Skeletal muscle cell (primary cell): ENCODE results near the gene LLGL1.

ENCODE experiments used
- DNase-seq: peaks from one replicate; pipeline ENCODE4 v3.0.0-alpha.2; 2010; ENCODE audit warnings: low read depth
- H3K4me3 ChIP-seq: 2 replicates; pipeline ENCODE4 v1.5.1; 2011; ENCODE audit warnings: low read depth, mild to moderate bottlenecking, control low read depth, low read length, moderate library complexity

Gene LLGL1

DNA sequence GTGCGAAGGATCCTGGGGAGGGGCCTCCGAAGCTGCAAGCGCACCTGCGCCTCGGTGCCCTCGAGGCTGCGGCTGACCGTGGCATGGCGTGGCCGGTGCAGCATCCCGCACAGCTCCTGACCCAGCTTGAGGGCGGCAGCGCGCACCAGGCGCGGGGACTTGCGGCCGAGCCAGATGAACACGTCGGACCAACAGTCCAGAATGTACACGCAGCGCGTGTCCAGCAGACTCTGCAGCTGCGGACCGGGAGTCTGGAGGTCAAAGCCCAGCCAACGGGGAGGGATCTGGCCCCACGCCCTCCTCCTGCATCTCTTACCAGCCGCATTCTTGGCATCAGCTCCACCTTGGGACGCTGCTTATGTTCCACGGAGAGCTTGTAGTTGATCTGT is 22.2 kb downstream of the LLGL1 start:
- H3K4me3 ChIP-seq = no peak overlapping the region
- DNase-seq = no peak

DNA sequence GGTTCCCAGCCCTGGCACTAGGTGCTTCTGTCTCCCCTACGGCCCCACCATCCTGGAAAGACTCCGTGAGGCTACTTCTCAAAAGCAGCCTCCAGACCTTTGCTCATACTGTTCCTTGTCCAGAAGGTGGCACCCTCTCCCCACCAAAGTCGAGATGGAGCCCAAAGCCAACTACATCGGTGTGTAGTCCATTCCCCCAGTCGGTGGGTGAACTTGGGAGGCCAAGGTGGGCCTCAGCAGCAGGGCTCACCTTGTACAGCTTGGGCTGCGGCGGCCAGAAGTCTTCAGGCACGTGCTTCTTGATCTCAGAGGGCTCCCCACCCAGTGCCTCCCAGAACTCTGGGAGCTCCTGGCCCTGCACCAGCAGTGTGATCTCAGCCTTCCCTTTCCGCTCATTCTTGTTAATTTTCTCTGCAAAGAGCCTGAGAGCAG is 22.9 kb downstream of the LLGL1 start:
- DNase-seq = no peak
- H3K4me3 ChIP-seq = no peak overlapping the region

DNA sequence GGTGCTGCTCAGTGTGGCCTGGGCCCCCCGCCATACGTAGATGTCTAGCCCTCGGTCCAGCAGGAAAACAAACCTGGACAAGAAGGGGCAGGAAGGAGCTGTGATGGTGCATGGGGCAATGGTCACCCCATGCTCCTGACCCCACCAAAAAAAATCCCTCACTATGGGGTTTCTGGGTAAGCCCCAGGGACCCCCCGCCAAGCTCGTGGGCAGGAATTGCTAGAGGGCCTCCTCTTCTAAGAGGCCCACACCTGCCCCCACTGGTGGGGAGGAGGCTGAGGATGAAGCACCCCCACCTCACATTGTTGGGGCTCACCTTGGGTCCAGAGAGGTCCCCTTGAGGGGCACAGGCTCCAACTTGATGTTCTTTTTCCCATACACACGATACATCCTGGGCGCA is 23.4 kb downstream of the LLGL1 start:
- no peak for DNase-seq
- H3K4me3 ChIP-seq = no peak overlapping the region

DNA sequence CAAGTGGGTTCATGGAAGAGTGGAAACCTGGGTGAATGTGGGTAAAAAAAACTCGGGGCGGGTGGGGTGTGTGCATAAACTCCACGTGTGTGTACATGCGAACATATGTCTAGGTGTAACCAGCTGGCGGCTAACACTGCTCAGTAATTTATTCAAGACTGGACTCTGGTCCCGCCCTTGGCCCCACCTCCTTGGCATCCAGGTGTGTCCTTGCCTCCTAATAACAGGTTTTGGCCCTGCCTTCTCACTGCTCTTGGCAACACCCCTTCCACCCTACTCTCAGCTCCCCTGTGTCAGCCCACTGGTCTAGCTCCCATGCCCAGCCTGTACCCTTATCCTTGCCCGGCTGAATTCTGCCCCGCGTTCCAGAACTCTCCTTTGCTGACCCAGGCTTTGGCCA is 24.8 kb downstream of the LLGL1 start:
- no peak for DNase-seq
- H3K4me3 ChIP-seq = no peak overlapping the region

DNA sequence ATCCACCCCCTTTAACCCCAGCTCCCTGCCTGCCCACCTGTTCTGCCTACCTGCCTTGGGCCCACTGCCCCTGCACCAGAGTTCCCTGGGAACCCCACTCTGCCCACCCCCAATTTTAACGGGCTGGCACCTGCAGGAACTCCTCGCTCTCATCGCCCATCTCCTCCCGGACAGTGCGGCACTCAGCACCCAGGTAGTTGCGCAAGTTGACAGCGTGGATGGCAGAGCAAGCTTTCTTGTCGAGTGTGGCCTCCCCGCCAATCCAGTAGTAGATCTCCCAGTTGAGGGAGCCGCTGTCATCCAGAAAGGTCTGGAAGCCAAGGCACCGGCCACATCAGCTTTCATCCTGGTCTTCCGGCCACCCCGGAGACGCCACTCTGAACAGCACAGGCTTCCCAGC is 25.3 kb downstream of the LLGL1 start:
- no peak overlapping the region for H3K4me3 ChIP-seq
- DNase-seq = no peak

DNA sequence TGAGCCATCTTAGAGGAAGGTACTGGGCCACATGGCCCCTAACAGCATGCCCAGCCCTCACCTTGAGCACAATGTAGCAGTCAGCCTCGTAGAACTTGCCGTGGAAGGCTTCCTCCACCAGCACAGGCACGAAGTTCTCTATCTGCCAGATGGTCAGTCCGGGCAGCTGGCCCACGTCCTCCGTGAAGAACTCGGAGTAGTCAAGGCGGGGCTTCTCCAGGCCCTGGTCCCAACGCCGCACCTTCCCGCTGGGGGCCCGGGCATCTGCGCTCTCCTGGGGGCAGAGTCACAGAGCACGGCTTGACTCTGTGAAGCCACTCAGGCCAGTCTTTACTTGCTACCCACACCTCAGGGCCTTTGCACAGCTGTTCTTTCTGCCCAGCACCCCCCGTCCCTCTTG is 25.8 kb downstream of the LLGL1 start:
- no peak overlapping the region for H3K4me3 ChIP-seq
- DNase-seq = no peak

DNA sequence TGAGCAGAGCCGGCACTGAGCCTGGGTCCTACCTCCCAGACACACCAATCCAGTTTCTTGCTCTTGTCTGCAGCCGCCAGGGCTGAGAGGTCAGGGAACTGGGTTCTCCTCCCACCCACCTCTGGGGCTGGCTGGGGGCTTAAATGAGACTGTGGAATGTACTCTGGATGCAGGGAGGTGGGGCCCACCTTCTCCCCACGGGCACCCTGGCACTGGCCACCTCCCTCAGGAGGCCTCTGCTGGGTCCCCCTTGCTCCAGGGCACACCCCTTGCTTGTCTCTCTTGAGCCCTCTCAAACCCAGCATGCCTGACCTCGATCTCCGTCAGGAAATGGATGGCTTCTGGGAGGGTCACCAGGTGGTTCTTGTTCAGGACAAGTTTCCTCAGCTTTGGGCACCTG is 26.7 kb downstream of the LLGL1 start:
- no peak for DNase-seq

DNA sequence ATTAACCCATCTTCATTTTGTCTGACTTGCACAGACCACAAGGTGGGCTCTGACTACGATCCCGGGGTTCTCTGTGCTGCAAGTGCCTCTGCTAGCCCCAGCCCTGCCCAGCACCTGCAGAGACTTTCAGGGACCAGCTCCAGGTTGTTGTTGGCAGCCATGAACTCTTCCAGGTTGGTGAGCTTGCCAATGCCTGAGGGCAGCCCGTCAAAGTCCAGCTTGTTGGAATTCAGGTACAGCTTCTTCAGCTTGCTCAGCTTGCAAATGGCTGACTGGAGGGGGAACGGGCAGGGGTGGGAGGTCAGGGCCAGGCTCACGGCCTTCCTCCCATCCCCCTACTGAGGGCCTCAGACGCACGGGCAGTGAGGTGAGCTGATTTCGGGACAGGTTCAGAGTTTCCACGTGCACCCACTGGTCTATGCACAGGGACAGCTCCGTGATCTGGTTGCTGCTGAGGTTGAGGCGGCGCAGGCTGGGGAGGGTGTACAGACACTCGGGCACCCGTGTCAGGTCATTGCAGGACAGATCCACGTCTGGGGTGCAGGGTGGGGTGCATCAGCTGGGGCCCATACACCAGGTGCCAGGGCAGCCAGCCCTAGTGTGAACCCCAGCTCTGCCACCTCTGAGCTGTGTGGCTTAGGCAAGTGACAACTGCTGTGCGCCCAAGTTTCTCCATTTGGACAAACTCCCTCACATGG is 27.9 kb downstream of the LLGL1 start:
- no peak overlapping the region for H3K4me3 ChIP-seq
- no peak for DNase-seq

More for the DNA sequence above, 26.7 kb downstream of the LLGL1 start:
- no peak overlapping the region for H3K4me3 ChIP-seq

DNA sequence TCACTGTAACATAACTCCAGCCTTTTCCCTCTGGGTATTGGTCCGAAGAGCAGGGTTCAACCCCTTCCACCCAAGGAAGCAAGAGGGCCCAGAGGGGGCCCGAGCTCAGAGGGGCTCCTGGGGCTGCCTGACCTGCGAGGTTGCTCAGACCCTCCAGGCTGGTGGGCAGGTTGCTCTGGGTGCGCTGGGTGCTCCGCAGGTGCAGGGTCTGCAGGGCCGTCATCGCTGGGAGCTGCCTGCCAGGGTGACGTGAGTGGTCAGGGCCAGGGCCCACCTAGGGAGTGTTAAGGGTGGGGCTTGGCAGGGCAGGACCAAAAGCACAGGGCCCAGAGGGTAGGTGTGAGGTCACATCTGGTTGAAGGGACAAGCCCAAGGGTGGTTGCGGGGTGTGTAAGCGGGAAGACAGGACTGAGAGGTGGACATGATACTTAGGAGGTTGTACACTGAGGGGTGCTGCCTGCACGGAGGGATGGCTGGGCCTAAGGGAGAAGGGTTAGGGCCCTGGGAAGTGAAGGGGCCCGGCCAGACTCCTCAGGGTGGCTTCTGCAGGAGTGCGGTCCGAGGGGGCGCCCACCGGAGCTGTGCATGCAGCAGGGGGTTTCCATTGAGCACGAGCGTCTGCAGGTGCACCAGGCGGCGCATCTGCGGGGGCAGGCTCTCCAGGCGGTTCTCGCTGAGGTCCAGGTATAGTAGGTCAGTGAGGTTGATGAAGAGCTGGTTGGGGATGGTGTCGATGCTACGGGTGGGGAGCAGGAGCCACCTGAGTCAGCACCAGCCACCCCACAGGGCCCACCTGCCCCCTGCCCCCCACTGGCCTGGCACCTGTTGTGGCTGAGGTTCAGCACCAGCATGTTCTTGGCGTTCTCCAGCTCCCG is 28.7 kb downstream of the LLGL1 start:
- DNase-seq = no peak
- no peak overlapping the region for H3K4me3 ChIP-seq

DNA sequence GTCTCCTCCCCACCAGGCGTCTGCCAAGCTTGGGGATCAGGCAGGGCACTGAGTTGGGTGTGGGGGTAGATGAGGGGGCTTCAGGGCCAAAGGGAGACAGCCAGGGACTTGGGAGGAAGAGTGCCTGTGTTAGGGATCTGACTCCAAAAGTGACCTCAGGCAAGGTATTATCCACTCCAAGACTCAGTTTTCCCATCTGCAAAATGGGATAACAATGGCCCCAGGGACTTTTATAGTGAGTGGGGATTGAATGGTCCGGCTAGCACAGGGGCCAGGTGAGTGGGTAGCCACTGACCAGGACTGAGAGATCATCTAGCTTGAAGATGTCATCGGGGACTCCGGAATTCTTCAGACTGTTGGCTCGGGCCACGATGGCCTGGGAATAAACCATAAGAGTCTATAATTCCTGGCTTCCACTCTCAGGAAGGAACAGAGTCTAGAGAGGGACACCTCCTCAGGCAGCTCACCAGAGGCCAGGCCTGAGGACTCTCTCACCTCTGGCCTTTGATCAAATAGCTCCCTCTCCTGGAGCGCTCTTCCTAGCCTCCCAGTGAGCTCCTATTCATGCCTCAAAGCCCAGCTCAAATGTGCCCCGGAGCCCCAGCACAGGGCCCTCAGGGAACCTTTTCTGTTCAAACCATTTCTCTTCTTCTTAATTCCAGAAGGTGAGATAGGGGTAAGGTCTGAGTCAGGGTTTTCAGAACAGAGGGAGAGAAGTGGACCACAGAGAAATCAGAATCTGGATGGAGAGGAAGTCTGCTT is 29.6 kb downstream of the LLGL1 start:
- no peak overlapping the region for H3K4me3 ChIP-seq
- no peak for DNase-seq

DNA sequence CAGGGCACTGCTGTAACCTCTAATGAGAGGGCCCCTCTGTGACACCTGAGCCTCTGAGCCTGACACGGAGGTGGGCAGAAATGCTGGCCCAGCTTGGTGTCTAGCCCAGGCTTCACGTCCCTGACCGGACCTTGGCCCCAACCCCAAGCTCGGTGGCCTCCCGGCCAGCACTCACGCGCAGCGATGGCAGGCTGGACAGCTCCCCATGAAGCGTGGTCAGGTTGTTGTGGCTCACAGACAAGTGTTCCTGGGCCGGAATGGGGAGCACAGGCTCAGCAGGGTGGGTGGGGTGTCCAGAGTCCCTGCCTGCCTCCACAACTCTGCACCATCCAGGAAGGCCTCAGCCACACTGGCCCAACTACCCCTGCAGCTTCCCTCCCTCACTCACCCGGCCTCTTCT is 30.9 kb downstream of the LLGL1 start:
- DNase-seq = no peak

DNA sequence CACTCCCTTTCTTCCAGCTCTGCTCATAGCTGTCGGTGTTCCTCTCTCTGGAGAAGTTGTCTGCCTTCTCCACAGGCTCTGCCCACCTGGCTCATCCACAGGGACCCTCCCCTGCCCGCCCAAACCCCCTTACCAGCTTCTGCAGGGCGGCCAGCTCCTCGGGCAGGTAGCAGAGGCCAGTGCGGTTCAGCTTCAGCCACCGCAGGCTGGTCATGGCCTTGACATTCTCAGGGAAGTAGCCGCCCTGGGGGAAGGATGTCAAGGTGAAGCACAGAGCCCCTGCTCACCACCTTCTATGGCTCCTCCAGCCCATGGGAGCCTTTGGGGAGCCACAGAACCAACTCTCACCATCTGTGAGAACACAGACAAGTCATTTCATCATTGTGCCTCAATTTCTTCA is 31.3 kb downstream of the LLGL1 start:
- no peak for DNase-seq
- H3K4me3 ChIP-seq = peak overlapping the region; percentile 93

More for the DNA sequence above, 30.9 kb downstream of the LLGL1 start:
- H3K4me3 ChIP-seq = no peak overlapping the region

DNA sequence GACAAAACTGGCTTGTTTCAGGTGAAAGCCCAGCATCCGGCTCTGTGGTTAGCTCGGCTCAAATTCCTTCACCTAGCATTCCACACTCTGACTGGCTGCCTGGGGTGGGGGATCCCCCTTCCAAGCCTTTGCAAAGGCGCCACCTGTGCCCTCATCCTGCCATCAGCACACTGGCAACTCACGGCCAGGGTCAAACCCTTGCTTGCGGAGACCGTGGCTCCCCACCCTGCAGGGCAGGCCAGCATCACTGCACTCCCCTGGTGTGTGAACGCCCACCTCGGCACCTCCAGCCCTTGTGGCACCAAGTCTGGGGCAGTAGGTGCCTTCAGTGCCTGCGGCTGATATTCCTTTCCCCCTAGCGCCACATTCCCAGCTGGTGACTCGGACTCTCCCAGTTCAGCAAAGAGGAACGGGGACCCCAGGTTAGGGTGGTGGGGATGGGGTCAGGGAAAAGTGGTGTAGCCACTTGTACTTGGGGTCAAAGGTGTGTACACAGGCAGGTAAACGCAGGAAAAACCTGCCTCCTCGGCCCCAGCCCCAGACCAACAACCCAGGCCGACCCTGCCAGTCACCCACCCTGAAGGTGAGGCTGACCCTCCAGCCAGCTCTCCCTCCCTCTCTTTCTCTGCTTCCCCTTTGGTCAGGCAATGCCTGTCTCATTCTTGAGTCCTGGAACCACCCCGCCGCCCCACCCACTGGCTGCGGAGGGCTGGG is 32.0 kb downstream of the LLGL1 start:
- peak overlapping the region; percentile 93 for H3K4me3 ChIP-seq
- no peak for DNase-seq

DNA sequence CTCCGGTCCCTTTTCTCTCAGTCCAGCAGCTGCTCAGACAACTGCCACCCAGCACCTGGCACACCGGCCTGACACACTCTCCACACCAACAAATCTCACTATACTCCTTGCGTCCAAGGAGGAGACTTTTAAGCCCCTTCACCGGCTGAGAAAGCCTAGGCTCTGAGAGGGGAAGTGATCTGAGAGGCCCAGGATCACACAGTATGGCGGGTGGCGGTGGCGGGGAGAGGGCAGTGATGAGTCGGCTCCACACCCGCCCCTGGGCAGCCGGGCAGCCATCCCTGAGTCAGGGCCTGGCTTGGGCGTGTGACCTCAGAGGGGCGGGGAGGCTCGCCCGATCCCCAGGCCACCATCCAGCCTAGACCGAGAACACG is 32.5 kb downstream of the LLGL1 start:
- peak overlapping the region; percentile 93 for H3K4me3 ChIP-seq
- DNase-seq = no peak

DNA sequence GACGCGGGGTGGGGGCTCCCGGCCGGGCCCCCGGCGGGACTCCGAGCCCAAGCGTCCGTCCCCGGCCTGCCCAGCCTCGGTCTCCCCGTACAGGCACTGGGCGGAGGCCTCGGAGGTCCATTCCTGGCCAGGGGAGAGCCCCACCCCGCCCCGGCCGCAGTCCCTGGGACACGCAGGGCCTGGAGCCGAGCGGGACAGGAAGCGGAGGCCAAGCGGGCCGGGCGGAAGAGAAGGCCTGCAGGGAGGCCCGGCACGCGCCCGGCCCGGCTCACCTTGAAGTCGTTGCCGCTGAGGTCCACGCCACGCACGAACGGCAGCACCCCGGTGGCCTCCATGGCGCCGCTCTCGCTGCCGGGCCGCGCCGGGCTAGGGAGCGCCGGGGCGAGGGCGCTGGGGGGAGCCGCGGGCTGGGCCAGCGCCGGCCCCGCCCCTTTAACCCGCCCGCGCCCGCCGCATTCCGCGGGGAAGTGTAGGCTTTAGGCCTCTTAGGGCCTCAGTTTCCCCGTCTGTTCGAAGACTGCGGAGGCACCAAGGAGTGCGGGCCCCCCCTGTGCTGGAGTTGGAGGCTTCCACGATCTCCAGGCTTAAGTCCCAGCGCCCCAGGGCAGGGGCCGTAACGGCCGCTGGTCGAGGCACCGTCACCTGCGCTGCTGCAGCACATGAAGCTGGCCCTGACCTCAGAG is 33.1 kb downstream of the LLGL1 start, which contains the start of gene FLII:
Gene FLII, minus strand, starts transcription at position 383 of the 683 bp plus-strand sequence. Its CDS starts 48 bp downstream, at position 335.
- DNase-seq = no peak
- H3K4me3 ChIP-seq = peak within 1 kb of the TSS; percentile 93

DNA sequence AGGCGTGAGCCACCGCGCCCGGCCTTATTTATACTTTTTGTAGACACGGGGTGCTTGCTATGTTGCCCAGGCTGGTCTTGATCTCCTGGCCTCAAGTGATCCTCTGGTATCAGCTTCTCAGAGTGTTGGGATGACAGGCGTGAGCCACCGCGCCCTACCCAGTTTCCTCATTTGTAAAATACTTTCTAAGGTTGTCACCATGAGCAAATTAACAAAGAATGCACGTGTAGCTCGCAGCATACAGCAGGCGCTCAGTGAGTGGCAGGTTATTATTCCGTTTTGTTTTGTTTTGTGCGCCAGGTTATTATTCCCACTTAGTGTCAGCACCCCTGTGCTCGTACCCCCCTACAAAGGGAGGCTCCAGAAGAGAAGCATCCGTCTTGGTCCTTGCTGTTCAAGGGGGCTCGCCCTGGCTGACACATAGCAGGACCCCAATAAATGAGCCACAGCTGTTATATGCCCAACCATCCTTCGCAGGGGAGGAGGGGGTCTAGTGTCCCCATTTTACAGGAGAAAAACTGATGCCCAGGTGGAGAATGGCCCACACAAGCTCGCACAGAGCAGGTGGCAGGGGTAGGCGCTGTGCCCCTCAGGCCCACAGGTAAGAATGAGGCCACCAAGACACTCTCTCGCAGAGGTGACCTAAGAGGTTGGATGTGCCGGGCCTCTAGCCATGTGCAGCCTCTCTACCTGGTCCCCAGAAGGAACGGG is 34.3 kb downstream of the LLGL1 start:
- H3K4me3 ChIP-seq = peak overlapping the region; percentile 87
- no peak for DNase-seq

DNA sequence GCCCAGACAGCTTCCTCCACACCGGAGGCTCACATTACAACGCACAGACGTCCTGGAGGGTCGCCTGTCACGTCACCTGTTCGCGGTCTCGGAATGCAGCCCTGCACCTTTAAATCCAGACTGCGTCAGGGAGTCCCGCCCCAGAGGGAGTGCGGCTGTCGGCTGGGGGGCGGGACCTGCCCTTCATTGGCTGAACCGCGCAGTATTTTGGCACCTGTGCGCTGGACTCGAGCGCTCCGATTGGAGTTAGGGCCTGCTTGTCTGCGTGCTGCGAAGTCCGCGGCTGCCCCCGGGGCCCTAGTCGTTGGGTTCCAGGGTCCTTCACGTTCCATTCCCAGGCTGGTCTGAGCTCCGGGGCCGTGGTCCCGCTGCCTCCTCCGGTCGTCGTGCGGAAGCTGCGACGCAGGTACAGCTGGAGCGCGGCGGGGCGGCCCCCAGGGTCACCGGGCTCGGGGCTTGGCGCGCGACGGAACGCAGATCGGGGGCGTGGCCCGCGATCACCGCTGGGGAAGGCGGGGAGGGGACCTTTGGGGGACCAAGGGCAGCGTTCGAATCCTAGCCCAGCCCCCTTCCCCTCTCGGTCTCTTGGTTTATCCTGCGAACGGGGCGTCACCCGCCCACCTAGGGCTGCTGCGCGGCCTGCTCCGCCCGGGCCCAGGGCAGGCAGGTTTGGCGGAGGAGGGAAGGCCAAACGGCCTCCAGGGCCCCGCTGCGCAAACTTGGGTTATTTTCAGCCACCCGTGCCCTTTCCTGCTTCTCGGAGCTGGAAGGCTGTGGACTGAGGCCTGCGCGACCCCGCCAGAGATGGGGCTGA is 35.1 kb downstream of the LLGL1 start, which contains the start of gene MIEF2:
Gene MIEF2, plus strand, starts transcription at position 331 of the 814 bp plus-strand sequence. CDS start 2,059 bp downstream, outside the sequence.
- peak within 1 kb of the TSS; percentile 87 for H3K4me3 ChIP-seq

More for the DNA sequence above, 35.1 kb downstream of the LLGL1 start, which contains the start of gene MIEF2:
- DNase-seq = peak; percentile 75
